Vagina (tissue), 2 donors: Measurements from ENCODE around the gene OTOGL.
"Not testable (repeated sequence)": the region's sequence is repeated elsewhere in the genome, so short reads cannot be mapped to it uniquely, and the experiment has no call there.

Experiments
- CTCF ChIP-seq, 3 experiments: fragments of 450-650 bp in 2 of 3; fragments of 200-600 bp in 1 of 3; sonication (generic) in 1 of 3; IDR thresholded peaks; one replicate each; pipeline ENCODE4 v1.5.1; 2017 to 2019; ENCODE audit warnings: antibody characterized with exemption in 3 of 3, mild to moderate bottlenecking in 2 of 3, moderate library complexity in 2 of 3
- POLR2A ChIP-seq, 2 donors: fragments of 450-650 bp; IDR thresholded peaks; one replicate each; pipeline ENCODE4 v1.6.1; 2017; ENCODE audit warnings: antibody characterized with exemption in 2 of 2, mild to moderate bottlenecking in 2 of 2, moderate library complexity in 2 of 2

- not testable (repeated sequence) for TF ChIP-seq POLR2A, CTCF (IDR thresholded peaks at IDR 0.05)
These were observed 128.6 kb downstream of the OTOGL start for GRCh38 chr12:80227904-80228303.
